ENCODE measurements around the gene LMOD1.

GRCh38 chr1:201921952-201922558 lies 24.3 kb downstream of the LMOD1 start:
- no peak for TF ChIP-seq POLR2AphosphoS5 (IDR thresholded peaks at IDR 0.05; ENCODE audit: low read depth, low read length)
- TF ChIP-seq POU2F2 (IDR thresholded peaks at IDR 0.05; ENCODE audit: low read depth, low read length), result no peak
- no peak for TF ChIP-seq POLR2A (IDR thresholded peaks at IDR 0.05; ENCODE audit: low read depth, low read length)
- no peak for TF ChIP-seq TAF1 (IDR thresholded peaks at IDR 0.05; ENCODE audit: low read depth, low read length)
- TF ChIP-seq SPI1 (IDR thresholded peaks at IDR 0.05; ENCODE audit: low read depth, low read length), result no peak
- no peak for TF ChIP-seq PAX5 (IDR thresholded peaks at IDR 0.05; ENCODE audit: insufficient read depth, low read length, severe bottlenecking)
